H4 (cell line): ENCODE results near the gene CFTR. TPM values are rescaled to one million over a fixed set of nuclear protein-coding genes. Genes with fewer than 3 reads are reported as not detected.
"Not testable (repeated sequence)": the region's sequence is repeated elsewhere in the genome, so short reads cannot be mapped to it uniquely, and the experiment has no call there.

Source experiments
- DNase-seq: peaks from one replicate; pipeline ENCODE4 v3.0.0-alpha.2; 2015; ENCODE audit warnings: low spot score
- total RNA-seq: library from RNA; depleted of rRNA; stranded (reverse); fragments of >200 nt; shearing (Covaris generic); gene quantifications from 2 replicates; pipeline ENCODE4 v1.2.3, GENCODE V29; 2014; rRNA removed

The CFTR gene
- 0.29 TPM in 1 of 2 replicates, not detected in the other for total RNA-seq

- DNase-seq, result no peak
Measured at GRCh38 chr7:117479225-117480054, at the start of gene CFTR. TSS of gene CFTR (plus strand) at chr7:117480025. CDS start at chr7:117480095, 70 bp downstream.

GRCh38 chr7:117435475-117436043 lies 44.3 kb upstream of the CFTR start:
- no peak for DNase-seq

GRCh38 chr7:117444646-117445045 lies 35.2 kb upstream of the CFTR start:
- no peak for DNase-seq

DNA sequence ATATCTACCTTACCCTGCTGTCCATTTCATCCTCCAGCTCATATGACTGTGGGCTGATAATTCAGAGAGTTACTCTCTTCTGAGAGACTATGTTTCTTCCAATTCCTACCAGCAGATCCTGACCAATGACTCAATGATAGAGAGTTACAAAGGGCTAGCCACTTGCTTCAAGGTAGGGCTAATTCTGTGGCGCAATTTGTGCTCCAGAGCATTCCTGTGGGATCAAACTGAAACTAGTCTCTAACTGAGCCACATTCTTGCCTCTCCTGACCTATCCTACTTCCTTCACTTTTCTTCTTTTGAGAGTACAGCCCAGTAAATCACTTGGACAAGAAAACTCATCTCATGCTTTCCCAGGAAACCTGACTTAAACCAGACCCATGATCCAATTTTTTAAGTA lies 34.6 kb upstream of the CFTR start:
- DNase-seq, result no peak

DNA sequence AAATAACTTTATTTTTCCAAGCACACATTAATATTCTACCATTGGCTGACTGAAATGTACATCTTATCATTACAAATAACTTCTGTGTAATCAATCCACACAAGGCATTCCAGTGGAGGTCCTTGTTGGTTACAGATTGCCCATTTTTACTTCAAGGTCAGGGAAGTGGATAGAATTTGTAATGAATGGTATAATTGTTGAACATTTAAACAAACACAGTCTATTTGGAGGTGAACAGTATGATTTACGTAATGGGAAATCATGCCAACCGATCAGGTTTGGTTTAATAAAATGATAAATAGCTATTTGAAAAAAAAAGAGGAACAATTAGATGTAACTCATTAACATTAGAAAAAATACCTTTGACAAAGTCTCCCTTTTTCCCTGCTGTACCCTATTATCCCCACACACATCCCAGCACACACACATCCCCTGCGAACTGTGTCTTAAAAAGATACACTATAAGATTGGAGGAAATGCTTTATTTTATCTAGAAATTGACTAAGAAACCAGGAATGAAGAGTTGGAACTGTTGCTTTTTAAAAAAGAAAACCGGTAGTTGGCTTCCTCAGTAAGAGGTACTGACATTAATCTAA lies 33.5 kb upstream of the CFTR start:
- no peak for DNase-seq

- no peak for DNase-seq
Measured at GRCh38 chr7:117448655-117449054, 31.2 kb upstream of the CFTR start.

DNA sequence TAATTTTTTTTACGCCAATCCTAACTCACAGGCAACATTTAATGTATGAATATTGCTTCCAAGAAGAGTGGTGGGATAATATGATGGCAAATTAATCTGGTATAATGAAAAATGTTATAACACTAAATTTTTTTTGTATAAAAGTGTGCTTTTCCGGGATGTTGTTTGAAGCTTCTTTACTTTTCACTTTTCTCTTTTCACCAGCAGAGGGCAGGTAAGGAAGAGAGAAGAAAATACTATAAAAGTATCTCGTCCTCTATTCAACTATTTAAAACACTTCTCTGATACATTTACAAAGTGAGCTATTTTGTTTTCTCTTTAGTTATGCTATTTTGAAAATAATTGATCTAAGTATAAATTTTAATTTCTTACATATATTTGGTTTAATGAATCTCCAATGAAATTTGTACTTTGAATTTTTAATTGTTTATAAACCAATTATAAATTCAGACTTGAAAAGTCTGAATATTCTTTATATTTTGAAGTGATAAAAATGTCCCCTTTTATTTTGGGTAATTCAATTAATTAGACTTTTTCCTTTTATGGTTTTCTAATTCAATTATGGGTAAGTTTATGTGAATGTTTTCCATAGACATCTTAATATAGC lies 20.7 kb upstream of the CFTR start:
- DNase-seq, result peak; percentile 29

DNA sequence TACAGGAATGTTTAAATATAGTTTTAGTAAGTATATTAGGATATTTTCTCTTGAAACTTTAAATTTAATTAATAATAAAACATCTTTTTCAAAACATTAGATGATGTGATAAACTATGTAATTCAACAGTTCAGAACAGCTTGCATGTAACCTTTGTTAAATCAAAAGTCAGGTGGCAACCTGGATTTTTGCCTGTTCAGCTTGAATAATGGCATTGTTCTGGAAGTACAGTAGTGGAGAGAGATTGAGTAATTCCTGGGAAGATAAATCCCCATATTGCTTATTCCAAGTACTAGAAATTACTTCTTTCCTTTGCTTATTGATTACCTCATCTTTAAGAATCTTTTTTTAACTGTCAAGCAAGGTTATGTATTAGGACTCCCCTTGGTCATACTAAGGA lies 20.1 kb upstream of the CFTR start:
- no peak for DNase-seq

DNA sequence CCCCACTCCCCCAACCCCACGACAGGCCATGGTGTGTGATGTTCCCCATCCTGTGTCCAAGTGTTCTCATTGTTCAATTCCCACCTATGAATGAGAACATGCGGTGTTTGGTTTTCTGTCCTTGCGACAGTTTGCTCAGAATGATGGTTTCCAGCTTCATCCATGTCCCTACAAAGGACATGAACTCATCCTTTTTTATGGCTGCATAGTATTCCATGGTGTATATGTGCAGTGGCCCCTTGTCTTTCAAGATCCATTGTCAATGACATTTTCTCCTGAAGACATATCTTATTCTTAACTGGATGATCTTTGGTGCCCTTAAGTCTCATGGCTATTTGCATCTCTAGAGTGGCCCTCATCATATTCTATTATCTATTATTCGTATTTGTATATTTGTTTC lies 19.0 kb upstream of the CFTR start:
- not testable (repeated sequence) for DNase-seq

GRCh38 chr7:117468174-117468573 lies 11.7 kb upstream of the CFTR start:
- DNase-seq, result no peak

- no peak for DNase-seq
Measured at GRCh38 chr7:117470777-117471176, 9.0 kb upstream of the CFTR start.

- DNase-seq, result no peak
Measured at GRCh38 chr7:117472335-117472734, 7.5 kb upstream of the CFTR start.

DNA sequence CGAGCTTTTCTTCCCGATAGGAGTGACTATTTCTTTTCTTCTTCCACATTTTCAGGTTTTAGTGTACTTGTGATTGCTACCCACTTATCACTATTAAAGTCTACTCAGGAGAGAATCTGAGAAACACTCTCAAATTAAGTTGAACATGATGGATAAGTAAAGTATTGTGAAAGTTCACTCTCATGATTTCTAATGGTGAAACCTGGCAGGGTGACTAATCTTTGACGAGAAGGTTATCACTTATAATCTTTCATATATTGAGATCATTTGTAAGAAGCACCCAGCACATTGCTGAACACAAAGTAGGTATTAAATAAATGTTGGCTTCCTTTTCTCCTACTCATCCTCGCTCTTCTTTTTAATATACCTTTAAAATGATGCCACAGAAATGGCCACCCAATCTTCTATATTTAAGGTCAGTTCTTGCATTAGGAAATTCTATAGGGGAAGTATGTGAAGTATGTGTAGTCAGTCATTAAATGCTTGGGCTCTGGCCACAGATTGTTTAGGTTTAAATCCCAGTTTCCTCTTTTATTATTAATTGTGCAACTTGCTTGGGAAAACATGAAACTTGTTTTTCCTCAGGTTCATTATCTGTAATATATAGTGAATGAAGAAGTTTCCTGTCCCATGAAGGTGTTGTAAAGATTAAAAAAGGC lies 3.1 kb upstream of the CFTR start:
- DNase-seq, result no peak

DNA sequence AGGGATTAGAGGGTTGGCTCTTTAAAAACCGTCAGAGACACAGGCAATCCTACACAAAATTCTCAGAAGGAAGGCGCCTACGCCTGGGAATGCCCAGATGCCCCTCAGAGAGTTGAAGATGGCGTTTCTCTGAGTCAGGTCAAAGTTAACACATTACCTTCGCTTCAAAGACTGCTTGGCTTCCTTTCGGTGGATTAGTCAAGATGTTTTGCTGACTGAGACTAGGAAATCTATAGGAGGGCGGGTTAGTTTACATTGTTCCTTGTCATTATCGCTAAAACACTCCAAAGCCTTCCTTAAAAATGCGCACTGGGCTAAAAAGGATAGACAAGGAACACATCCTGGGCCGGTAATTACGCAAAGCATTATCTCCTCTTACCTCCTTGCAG lies 995 bp upstream of the CFTR start:
- DNase-seq, result no peak

- no peak for DNase-seq
Measured at GRCh38 chr7:117480055-117480362, 184 bp downstream of the CFTR start.

DNA sequence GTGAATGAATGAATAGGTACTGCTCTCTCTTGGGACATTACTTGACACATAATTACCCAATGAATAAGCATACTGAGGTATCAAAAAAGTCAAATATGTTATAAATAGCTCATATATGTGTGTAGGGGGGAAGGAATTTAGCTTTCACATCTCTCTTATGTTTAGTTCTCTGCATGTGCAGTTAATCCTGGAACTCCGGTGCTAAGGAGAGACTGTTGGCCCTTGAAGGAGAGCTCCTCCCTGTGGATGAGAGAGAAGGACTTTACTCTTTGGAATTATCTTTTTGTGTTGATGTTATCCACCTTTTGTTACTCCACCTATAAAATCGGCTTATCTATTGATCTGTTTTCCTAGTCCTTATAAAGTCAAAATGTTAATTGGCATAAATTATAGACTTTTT lies 1.2 kb downstream of the CFTR start:
- DNase-seq, result no peak

DNA sequence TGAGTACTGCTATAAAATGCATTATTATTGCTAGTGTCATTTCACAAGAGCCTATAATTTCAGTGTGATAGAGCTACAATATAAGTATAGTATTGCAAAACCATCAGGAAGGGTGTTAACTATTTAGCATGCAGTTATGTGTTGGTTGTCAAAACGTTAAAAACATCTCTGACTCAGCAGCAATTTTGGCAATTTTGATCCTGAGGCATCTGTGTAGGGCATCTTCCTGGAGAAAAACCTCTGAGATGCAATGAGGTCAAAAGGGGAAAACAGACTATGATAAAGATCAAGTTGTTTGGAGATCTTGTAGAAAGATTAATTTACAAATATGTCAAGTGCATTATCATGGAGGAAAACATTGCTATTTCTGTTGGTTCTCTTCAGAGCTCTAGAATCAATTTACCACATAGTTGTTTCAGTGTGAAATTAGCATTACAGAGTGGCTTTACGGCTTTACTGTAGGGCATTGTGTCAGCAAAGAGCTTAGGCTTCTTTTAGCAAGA lies 5.3 kb downstream of the CFTR start:
- no peak for DNase-seq

- no peak for DNase-seq
Measured at GRCh38 chr7:117489016-117489415, 9.2 kb downstream of the CFTR start.

- no peak for DNase-seq
Measured at GRCh38 chr7:117489430-117489829, 9.6 kb downstream of the CFTR start.

GRCh38 chr7:117489911-117490310 lies 10.1 kb downstream of the CFTR start:
- no peak for DNase-seq

DNA sequence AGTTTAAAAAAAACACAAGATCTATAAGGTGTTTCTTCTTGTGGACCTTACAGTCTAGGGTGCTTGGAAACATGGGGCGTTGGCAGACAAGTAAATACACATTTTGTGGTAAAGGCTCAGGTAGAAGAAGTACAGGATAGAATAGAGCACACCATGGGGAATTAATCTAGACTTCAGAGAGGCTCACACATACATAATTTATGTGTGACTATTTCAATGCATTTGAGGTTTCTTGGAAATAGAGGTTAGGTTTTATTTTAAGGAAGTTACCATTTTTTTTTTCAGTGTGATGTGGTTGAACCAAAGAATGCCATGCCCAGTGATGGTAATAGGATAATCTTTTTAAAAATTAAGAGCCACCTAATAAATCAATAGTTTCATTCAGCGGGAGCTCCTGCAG lies 12.8 kb downstream of the CFTR start:
- DNase-seq, result no peak

DNA sequence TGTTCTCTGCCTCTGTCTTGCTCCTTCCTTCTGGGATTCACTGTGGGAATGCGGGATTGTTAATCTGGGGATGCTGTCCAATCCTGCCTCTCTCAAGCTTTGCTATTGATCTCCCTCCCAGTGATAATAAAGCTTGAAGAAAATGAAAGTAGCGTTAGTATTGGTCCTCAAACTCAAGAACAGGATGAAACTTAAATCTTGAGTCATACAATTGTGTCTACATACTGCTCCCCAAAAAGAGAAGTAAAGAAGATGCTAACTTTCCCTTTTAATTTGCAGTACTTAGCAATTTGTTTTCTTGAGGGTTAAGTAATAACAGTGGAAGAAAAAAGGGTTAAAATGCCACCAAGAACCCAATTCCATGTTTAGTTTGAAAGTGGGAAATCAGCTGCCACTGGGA lies 13.6 kb downstream of the CFTR start:
- DNase-seq, result no peak
